ENCODE results near the gene DUSP9.

Gene DUSP9

GRCh38 chrX:153649178-153649914 is 2.3 kb downstream of the DUSP9 start:
- DNase-seq: no peak

- no peak for DNase-seq
Observed at GRCh38 chrX:153649915-153650782, 3.1 kb downstream of the DUSP9 start.

- no peak for DNase-seq
Observed at GRCh38 chrX:153650959-153651358, 4.0 kb downstream of the DUSP9 start.

GRCh38 chrX:153651540-153652079 is 4.6 kb downstream of the DUSP9 start:
- DNase-seq: no peak

GRCh38 chrX:153653556-153653955 is 6.6 kb downstream of the DUSP9 start:
- DNase-seq: no peak

GRCh38 chrX:153657161-153657560 is 10.2 kb downstream of the DUSP9 start:
- no peak for DNase-seq

GRCh38 chrX:153659268-153659667 is 12.3 kb downstream of the DUSP9 start:
- DNase-seq: no peak

- DNase-seq: peak; percentile 7
Observed at GRCh38 chrX:153662266-153662665, 15.3 kb downstream of the DUSP9 start.

GRCh38 chrX:153665726-153666306 is 18.8 kb downstream of the DUSP9 start:
- DNase-seq: no peak

GRCh38 chrX:153667281-153667955 is 20.4 kb downstream of the DUSP9 start:
- no peak for DNase-seq

- DNase-seq: peak; percentile 59
Observed at GRCh38 chrX:153667956-153668396, 21.0 kb downstream of the DUSP9 start.

- no peak for DNase-seq
Observed at GRCh38 chrX:153668423-153669173, 21.6 kb downstream of the DUSP9 start.

GRCh38 chrX:153669174-153669890 is 22.3 kb downstream of the DUSP9 start:
- no peak for DNase-seq

GRCh38 chrX:153669901-153670731 is 23.1 kb downstream of the DUSP9 start:
- DNase-seq: no peak

GRCh38 chrX:153670748-153671588 is 24.0 kb downstream of the DUSP9 start:
- no peak for DNase-seq

GRCh38 chrX:153671589-153672530 is 24.9 kb downstream of the DUSP9 start:
- DNase-seq: no peak

GRCh38 chrX:153672531-153673427 is 25.8 kb downstream of the DUSP9 start:
- DNase-seq: no peak

All from fibroblast of skin of right quadriceps (primary cell).